Measurements from ENCODE around the gene TPM2.
"Not testable (repeated sequence)": the region's sequence is repeated elsewhere in the genome, so short reads cannot be mapped to it uniquely, and the experiment has no call there.

TPM2 gene

GRCh38 chr9:35650341-35651158 lies 39.2 kb downstream of the TPM2 start, which contains the start of gene SIT1:
Gene SIT1 (minus strand): TSS chr9:35650931. CDS start chr9:35650853, 78 bp downstream.
- TF ChIP-seq, protein P1, sequence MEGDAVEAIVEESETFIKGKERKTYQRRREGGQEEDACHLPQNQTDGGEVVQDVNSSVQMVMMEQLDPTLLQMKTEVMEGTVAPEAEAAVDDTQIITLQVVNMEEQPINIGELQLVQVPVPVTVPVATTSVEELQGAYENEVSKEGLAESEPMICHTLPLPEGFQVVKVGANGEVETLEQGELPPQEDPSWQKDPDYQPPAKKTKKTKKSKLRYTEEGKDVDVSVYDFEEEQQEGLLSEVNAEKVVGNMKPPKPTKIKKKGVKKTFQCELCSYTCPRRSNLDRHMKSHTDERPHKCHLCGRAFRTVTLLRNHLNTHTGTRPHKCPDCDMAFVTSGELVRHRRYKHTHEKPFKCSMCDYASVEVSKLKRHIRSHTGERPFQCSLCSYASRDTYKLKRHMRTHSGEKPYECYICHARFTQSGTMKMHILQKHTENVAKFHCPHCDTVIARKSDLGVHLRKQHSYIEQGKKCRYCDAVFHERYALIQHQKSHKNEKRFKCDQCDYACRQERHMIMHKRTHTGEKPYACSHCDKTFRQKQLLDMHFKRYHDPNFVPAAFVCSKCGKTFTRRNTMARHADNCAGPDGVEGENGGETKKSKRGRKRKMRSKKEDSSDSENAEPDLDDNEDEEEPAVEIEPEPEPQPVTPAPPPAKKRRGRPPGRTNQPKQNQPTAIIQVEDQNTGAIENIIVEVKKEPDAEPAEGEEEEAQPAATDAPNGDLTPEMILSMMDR (IDR thresholded peaks at IDR 0.05) = no peak
- Histone ChIP-seq H3K4me3 (ENCODE audit: low read depth in 1 of 2, low read length in 1 of 2) (no peak within 1 kb of the TSS), H3K27me3 (no peaks in the 10 kb centered on the region), H3K27ac (no peak within 1 kb of the TSS), H3K4me1 (ENCODE audit: control insufficient read depth in 1 of 2, insufficient read depth in 1 of 2, low read depth in 1 of 2, low read length in 1 of 2) (peaks cover 16 to 18% of the 10 kb centered on the region in 2 experiments), H3K36me3 (no peaks in the 10 kb centered on the region), H3K9me3 (no peaks in the 10 kb centered on the region)

DNA sequence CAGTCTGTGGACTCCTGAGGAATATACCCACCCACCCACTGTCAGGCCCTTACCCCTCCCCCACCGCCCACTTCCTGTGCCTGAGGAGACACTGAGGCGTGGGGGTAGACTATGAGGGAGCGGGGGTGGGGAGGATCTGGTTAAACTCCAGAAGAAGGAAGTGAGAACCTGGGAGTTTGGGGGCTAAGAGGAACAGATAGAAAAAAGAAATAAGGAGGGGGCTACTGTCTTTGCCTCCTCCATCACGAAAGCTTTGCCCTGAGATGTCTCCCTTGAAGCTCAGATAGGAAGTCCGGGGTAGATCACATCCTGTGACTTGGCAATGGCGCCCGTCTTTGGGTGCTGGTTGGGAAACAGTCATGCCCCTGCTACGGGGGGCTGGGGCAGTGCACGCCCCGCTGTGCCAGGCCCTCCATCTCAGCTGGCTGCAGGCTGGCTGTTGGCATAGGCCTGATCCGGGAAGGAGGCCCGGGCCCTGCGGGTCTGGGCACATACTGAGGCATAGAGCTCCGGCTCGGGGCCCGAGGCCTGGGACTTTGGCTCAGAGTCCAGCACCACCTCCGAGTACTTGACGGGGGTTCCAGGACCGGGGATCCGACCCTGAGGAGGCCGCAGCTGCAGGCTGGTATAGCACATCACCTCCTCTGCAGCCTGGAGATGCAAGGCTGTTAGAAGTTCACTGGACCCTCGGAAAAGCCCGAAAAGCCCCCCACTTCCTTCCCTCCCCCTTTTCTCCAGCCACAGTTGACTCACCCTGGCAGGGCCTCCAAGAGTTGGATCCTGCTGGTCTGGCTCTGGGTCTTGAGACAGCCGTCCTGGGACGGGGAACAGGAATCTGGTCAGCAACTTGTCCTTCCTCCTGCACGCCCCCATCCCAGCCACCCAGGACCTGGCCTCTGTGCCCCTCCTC lies 40.0 kb downstream of the TPM2 start:
- Histone ChIP-seq H3K27me3 (no peaks in the 10 kb centered on the region), H3K4me1 (ENCODE audit: control insufficient read depth in 1 of 2, insufficient read depth in 1 of 2, low read depth in 1 of 2, low read length in 1 of 2) (peaks cover 16 to 18% of the 10 kb centered on the region in 2 experiments), H3K36me3 (no peaks in the 10 kb centered on the region), H3K27ac (no peak overlapping the region), H3K4me3 (ENCODE audit: low read depth in 1 of 2, low read length in 1 of 2) (no peak overlapping the region), H3K9me3 (no peaks in the 10 kb centered on the region)
- TF ChIP-seq, protein P1 (IDR thresholded peaks at IDR 0.05) = no peak

DNA sequence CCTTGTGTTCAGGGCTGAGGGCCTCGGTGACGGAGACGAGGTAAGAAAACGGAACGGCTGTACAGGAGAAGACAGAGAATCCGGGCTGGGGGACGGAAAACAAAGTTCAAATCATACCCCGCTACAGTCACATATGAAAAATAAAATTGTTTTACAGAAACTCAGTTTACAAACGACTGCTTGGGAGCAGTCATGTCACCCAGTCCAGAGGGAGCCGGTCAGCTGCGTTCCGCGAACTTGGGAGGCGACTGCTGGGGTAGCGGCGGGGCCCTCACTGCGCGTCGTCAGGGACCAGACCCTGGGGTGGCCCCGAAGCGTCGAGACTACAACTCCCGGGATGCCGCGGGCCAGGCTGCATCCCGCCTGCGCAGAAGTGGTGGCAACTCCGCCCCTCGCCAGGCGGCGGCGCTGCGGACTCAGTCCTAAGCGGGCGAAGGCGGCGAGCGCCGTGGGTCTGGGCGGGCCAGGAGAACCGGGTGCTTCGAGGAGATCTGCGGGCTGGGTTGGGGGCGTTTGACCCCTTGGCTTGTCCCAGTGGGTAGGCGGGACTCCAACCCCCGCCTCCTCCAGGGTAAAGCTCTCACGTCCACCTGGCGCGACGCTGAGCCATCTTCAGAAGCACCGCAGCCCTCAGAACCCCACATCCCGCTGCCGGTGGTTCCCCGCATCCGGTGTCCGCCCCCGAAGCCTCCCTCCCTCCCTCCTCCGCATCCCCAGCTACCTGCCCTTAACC lies 43.0 kb downstream of the TPM2 start:
- peaks cover 16 to 22% of the 10 kb centered on the region in 2 experiments for H3K4me1 ChIP-seq (ENCODE audit: control insufficient read depth in 1 of 2, insufficient read depth in 1 of 2, low read depth in 1 of 2, low read length in 1 of 2)
- H3K27ac ChIP-seq = peak overlapping the region; percentile 61
- H3K36me3 ChIP-seq = no peaks in the 10 kb centered on the region
- H3K27me3 ChIP-seq = no peaks in the 10 kb centered on the region
- H3K4me3 ChIP-seq (ENCODE audit: low read depth in 1 of 2, low read length in 1 of 2) = peak overlapping the region; percentile 68 to 82
- TF ChIP-seq, protein P1 (IDR thresholded peaks at IDR 0.05) = peak; percentile 99
- no peaks in the 10 kb centered on the region for H3K9me3 ChIP-seq

DNA sequence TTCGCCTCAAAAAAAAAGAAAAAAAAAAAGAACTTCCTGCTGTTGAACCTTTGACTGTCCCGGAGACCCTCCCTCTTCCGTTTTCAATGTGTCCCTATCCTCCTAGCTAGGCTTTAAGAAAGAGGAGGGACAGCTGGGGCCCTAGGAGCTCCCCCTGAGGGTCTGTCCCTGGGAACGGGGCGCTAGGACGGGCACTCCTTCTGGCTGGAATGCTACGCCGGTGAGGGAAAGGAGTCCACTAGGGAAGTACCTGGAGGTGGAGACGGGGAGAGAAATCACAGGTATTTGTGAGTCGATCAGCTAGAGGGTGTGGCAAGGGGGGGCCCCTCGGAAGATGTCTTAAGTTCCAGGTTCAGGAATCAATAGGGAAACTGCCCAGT lies 43.6 kb downstream of the TPM2 start:
- no peaks in the 10 kb centered on the region for H3K36me3 ChIP-seq
- TF ChIP-seq, protein P1 (IDR thresholded peaks at IDR 0.05) = no peak
- H3K27me3 ChIP-seq = no peaks in the 10 kb centered on the region
- H3K4me1 ChIP-seq (ENCODE audit: control insufficient read depth in 1 of 2, insufficient read depth in 1 of 2, low read depth in 1 of 2, low read length in 1 of 2) = peaks cover 20 to 28% of the 10 kb centered on the region in 2 experiments
- H3K27ac ChIP-seq = peak overlapping the region; percentile 61
- no peaks in the 10 kb centered on the region for H3K9me3 ChIP-seq
- peak overlapping the region; percentile 68 to 82 for H3K4me3 ChIP-seq (ENCODE audit: low read depth in 1 of 2, low read length in 1 of 2)

- peaks cover 20 to 32% of the 10 kb centered on the region in 2 experiments for H3K4me1 ChIP-seq (ENCODE audit: control insufficient read depth in 1 of 2, insufficient read depth in 1 of 2, low read depth in 1 of 2, low read length in 1 of 2)
These were observed 44.0 kb downstream of the TPM2 start for GRCh38 chr9:35645736-35646135.

More at GRCh38 chr9:35645736-35646135, 44.0 kb downstream of the TPM2 start:
- H3K36me3 ChIP-seq, H3K9me3 ChIP-seq, H3K27ac ChIP-seq, H3K27me3 ChIP-seq: not testable (repeated sequence)
- H3K4me3 ChIP-seq (ENCODE audit: low read depth in 1 of 2, low read length in 1 of 2) = peak overlapping the region; percentile 68 to 82
